HCT116 (cell line): ENCODE results near the gene KIF26B.

Experiments
- JUND ChIP-seq: IDR thresholded peaks from 2 replicates; pipeline ENCODE4 v1.6.1; 2012
- ZBTB33 ChIP-seq: IDR thresholded peaks from 2 replicates; pipeline ENCODE4 v1.6.1; 2011; ENCODE audit warnings: mild to moderate bottlenecking, low read length, moderate library complexity; ENCODE audit not compliant: insufficient replicate concordance; ENCODE audit errors: extremely low read depth

- TF ChIP-seq JUND (no peak), ZBTB33 (no peak)
Observed at GRCh38 chr1:245166471-245166885, 11.7 kb downstream of the KIF26B start.
